ENCODE results near the gene RDX.

DNA sequence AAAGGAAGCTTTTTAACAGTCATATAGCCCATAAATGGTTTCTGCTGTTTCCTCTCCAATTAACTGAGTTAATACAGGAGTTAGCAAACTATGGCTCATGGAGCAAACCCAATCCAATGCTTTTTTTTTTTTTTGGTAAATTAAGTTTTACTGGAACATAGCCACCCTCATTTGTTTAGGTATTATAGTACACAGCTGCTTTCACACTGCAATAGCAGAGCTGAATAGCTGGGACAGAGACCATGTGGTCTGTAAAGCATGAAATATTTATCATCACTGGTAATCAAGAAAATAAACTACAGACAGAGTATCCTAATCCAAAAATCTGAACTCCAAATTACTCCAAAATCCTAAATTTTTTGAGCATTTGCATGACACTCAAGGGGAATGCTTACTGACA lies 53.7 kb downstream of the RDX start:
- TF ChIP-seq, protein P1, sequence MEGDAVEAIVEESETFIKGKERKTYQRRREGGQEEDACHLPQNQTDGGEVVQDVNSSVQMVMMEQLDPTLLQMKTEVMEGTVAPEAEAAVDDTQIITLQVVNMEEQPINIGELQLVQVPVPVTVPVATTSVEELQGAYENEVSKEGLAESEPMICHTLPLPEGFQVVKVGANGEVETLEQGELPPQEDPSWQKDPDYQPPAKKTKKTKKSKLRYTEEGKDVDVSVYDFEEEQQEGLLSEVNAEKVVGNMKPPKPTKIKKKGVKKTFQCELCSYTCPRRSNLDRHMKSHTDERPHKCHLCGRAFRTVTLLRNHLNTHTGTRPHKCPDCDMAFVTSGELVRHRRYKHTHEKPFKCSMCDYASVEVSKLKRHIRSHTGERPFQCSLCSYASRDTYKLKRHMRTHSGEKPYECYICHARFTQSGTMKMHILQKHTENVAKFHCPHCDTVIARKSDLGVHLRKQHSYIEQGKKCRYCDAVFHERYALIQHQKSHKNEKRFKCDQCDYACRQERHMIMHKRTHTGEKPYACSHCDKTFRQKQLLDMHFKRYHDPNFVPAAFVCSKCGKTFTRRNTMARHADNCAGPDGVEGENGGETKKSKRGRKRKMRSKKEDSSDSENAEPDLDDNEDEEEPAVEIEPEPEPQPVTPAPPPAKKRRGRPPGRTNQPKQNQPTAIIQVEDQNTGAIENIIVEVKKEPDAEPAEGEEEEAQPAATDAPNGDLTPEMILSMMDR (IDR thresholded peaks at IDR 0.05; ENCODE audit: low read length) = no peak
- TF ChIP-seq EZH2 (optimal IDR thresholded peaks at IDR 0.05; ENCODE audit: low read depth, low read length) = no peak
- no peak for TF ChIP-seq EZH2phosphoT487 (IDR thresholded peaks at IDR 0.05; ENCODE audit: low read length)
